HL-60/S4 treated with retinoic acid at 250 ng/mL for 4 days and 3 days (cell line): ENCODE data around the gene MAP7.
"Not testable (repeated sequence)": the region's sequence is repeated elsewhere in the genome, so short reads cannot be mapped to it uniquely, and the experiment has no call there.

ENCODE experiments used
- in situ Hi-C: fragments of 300-500 bp; cut with MboI; formaldehyde crosslinking; loops from 2 replicates; pipeline ENCODE4 v1.7.0; 2022; ENCODE audit warnings: low sequenced_read_pairs

The MAP7 gene

DNA sequence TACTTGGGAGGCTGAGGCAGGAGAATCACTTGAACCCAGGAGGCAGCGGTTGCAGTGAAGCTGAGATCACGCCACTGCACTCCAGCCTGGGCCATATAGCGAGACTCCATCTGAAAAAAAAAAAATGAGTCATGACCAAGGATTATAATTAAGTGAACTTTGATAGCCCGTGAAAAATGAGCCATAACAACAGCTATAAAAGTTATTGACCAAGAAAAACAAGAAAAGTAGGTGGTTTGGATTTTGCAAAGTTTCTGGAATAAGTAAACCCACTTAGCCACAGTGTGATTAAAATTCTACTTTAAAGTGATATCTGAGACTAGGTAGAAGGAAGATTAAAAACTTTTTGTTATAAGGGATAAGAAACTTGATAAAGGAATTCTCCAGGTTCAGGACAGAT, 234.6 kb downstream of the MAP7 start:
- in situ Hi-C loops, result no loop called here

DNA sequence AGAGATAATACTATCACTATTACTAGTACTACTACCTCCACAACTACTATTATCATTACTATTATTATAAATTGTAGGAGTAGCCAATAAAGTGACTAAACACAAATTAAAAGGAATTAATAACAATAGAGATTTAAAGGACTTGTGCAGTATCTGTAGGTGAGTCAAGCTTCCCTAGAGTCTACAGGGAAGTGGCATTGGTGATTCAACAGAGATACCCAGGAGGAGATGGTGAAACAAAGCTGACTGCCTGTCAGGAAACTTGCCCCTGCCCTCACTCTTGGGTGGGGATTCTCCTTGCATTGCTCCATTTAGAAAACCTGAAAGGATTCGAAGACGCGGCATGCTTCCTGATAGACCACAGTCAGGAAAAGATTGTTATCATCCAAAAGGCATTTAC, 237.2 kb downstream of the MAP7 start:
- in situ Hi-C loops, result no loop called here

- in situ Hi-C loops, result no loop called here
These were observed 240.4 kb downstream of the MAP7 start for GRCh38 chr6:136309729-136310311.

DNA sequence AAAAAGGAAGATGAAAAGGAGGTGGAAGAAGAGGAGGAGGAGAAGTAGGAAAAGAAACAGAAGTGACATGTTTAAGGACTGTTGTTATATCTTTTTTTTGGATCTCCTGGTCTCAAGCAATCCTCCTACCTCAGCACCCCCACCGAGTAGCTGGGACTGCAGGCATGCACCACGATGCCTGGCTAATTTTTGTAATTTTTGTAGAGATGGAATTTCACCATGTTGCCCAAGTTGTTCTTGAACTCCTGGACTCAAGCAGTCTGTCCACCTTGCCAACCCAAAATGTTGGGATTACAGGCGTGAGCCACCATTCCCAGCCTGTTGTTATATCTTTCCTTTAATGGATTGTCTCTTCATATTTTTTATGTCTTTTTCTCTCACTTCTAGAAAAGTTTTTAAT, 241.1 kb downstream of the MAP7 start:
- in situ Hi-C loops, result no loop called here

GRCh38 chr6:136308469-136308868, 241.8 kb downstream of the MAP7 start:
- in situ Hi-C loops, result not testable (repeated sequence)

DNA sequence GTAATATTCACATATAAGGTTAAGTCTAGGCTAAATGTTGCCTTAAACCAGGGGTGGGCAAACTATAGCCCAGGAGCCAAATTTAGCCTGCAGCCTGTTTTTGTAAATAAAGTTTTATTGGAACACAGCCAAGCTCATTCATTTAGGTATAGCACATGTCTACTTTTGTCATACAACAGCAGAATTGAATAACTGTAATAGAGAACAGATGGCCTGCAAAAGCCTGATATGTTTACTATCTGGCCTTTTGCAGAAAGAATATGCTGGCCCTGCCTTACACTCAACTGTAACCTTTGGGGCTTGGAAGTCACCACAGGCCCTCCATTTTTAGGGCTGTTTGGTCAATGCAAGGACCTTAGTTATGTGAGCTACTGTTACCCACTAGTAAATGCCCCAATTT, 242.9 kb downstream of the MAP7 start:
- in situ Hi-C loops, result no loop called here

- in situ Hi-C loops, result no loop called here
These were observed 243.8 kb downstream of the MAP7 start for GRCh38 chr6:136306466-136306865.

GRCh38 chr6:136304410-136304809, 245.8 kb downstream of the MAP7 start:
- in situ Hi-C loops, result no loop called here

- in situ Hi-C loops, result no loop called here
These were observed 246.7 kb downstream of the MAP7 start for GRCh38 chr6:136303516-136303915.

DNA sequence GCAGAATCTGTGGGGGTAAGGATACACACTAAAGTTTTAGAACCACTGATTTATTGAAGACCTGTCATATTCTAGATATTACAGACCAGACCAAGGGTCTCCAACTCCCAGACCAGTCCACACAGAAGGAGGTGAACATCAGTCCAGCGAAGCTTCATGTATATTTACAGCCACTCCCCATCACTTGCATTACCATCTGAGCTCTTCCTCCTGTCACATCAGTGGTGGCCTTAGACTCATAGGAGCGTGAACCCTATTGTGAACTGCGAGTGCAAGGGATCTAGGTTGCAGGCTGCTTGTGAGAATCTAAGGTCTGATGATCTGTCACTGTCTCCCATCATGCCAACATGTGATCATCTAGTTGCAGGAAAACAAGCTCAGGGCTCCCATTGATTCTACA, 255.6 kb downstream of the MAP7 start:
- in situ Hi-C loops, result no loop called here
